ENCODE measurements around the gene RNF41. TPM values are rescaled to one million over a fixed set of nuclear protein-coding genes. Genes with fewer than 3 reads are reported as not detected.

RNF41 gene
- polyA plus RNA-seq, 2 donors: 7.9 to 17.5 TPM

Other genes starting within 250 kb of the RNF41 start
- gene RAB5B, start 247.8 kb downstream of the RNF41 start, polyA plus RNA-seq: 10 to 100 TPM; 78.2 to 88.8 TPM
- 10 to 100 TPM; 14.3 to 14.9 TPM for gene SUOX, start 224.6 kb downstream of the RNF41 start, polyA plus RNA-seq
- gene IKZF4, start 200.9 kb downstream of the RNF41 start, polyA plus RNA-seq: 1 to 10 TPM; 1.5 TPM
- 100 to 1,000 TPM; 899 to 941 TPM for gene RPS26, start 180.0 kb downstream of the RNF41 start, polyA plus RNA-seq
- 100 to 1,000 TPM in 1 of 2 donors, 10 to 100 TPM in 1; 49.4 to 102 TPM for gene ERBB3, start 141.8 kb downstream of the RNF41 start, polyA plus RNA-seq
- gene PA2G4, start 117.4 kb downstream of the RNF41 start, polyA plus RNA-seq: 100 to 1,000 TPM; 103 to 180 TPM
- 1,000 to 10,000 TPM; 1,736 to 6,738 TPM for gene RPL41, start 105.3 kb downstream of the RNF41 start, polyA plus RNA-seq
- 1 to 10 TPM; 1.4 to 2.2 TPM for gene ZC3H10, start 103.7 kb downstream of the RNF41 start, polyA plus RNA-seq
- gene ESYT1, start 93.7 kb downstream of the RNF41 start, polyA plus RNA-seq: 10 to 100 TPM; 15.6 to 36.6 TPM
- gene MYL6B, start 69.3 kb downstream of the RNF41 start, polyA plus RNA-seq: 10 to 100 TPM; 57.3 to 57.7 TPM
- gene MYL6, start 63.6 kb downstream of the RNF41 start, polyA plus RNA-seq: 1,000 to 10,000 TPM; 1,769 to 2,908 TPM
- 10 to 100 TPM; 21.4 to 31.4 TPM for gene SMARCC2, start 32.4 kb downstream of the RNF41 start, polyA plus RNA-seq
- gene NABP2, start 2.4 kb upstream of the RNF41 start, polyA plus RNA-seq: 10 to 100 TPM; 10.2 to 19.1 TPM
- under 1 TPM; 0.09 to 0.29 TPM for gene SLC39A5, start 8.1 kb upstream of the RNF41 start, polyA plus RNA-seq
- gene ANKRD52, start 36.5 kb upstream of the RNF41 start, polyA plus RNA-seq: 1 to 10 TPM; 4.9 to 9.3 TPM
- 1 to 10 TPM; 5.5 to 7.0 TPM for gene COQ10A, start 45.0 kb upstream of the RNF41 start, polyA plus RNA-seq
- gene CS, start 78.4 kb upstream of the RNF41 start, polyA plus RNA-seq: 10 to 100 TPM; 53.7 to 98.0 TPM
- gene CNPY2, start 94.1 kb upstream of the RNF41 start, polyA plus RNA-seq: 10 to 100 TPM; 62.1 to 75.3 TPM
- gene PAN2, start 112.1 kb upstream of the RNF41 start, polyA plus RNA-seq: 10 to 100 TPM; 18.1 to 44.7 TPM
- gene IL23A, start 117.0 kb upstream of the RNF41 start, polyA plus RNA-seq: 10 to 100 TPM in 1 of 2 donors, 1 to 10 TPM in 1; 2.9 to 32.1 TPM
- 10 to 100 TPM; 23.9 to 35.1 TPM for gene STAT2, start 138.2 kb upstream of the RNF41 start, polyA plus RNA-seq
- gene APOF, start 140.9 kb upstream of the RNF41 start, polyA plus RNA-seq: not detected
- 1 to 10 TPM; 9.2 TPM for gene TIMELESS, start 227.5 kb upstream of the RNF41 start, polyA plus RNA-seq
- gene MIP, start 232.7 kb upstream of the RNF41 start, polyA plus RNA-seq: under 1 TPM in 1 of 2 donors, not detected in 1; 0.04 TPM
- 1 to 10 TPM; 2.2 to 2.9 TPM for gene SPRYD4, start 246.7 kb upstream of the RNF41 start, polyA plus RNA-seq

Measured in esophagus (tissue), 2 donors.